Stimulated activated CD8-positive, alpha-beta memory T cell treated with anti-CD3 and anti-CD28 coated beads, Interleukin-2, amount 100 ng/mL, for 48 hours (primary cell): ENCODE measurements around the gene MROH2B.
"Not testable (repeated sequence)": the region's sequence is repeated elsewhere in the genome, so short reads cannot be mapped to it uniquely, and the experiment has no call there.

Source experiments
- DNase-seq, 2 donors: peaks; one replicate each; pipeline ENCODE4 v3.0.0-alpha.2; 2020; ENCODE audit warnings: low read depth in 2 of 2

Gene MROH2B

GRCh38 chr5:41022600-41022999, 48.5 kb downstream of the MROH2B start:
- DNase-seq = not testable (repeated sequence)

- no peak for DNase-seq
Measured at GRCh38 chr5:41012318-41012717, 58.8 kb downstream of the MROH2B start.

- no peak for DNase-seq
Measured at GRCh38 chr5:41010572-41010971, 60.6 kb downstream of the MROH2B start.

- DNase-seq = no peak
Measured at GRCh38 chr5:41009232-41009631, 61.9 kb downstream of the MROH2B start.

GRCh38 chr5:41004931-41005330, 66.2 kb downstream of the MROH2B start:
- DNase-seq = no peak

GRCh38 chr5:41003670-41004376, 67.3 kb downstream of the MROH2B start:
- no peak for DNase-seq

GRCh38 chr5:40999966-41000365, 71.2 kb downstream of the MROH2B start:
- no peak for DNase-seq

GRCh38 chr5:40999142-40999541, 72.0 kb downstream of the MROH2B start:
- DNase-seq = no peak

GRCh38 chr5:40995801-40996586, 75.1 kb downstream of the MROH2B start:
- DNase-seq = no peak

GRCh38 chr5:40991981-40992559, 79.1 kb downstream of the MROH2B start:
- DNase-seq = no peak

GRCh38 chr5:40991168-40991980, 79.8 kb downstream of the MROH2B start:
- DNase-seq = no peak

GRCh38 chr5:40988746-40989510, 82.2 kb downstream of the MROH2B start:
- no peak for DNase-seq

- DNase-seq = no peak
Measured at GRCh38 chr5:40987349-40987748, 83.8 kb downstream of the MROH2B start.

- DNase-seq = no peak
Measured at GRCh38 chr5:40986666-40987065, 84.5 kb downstream of the MROH2B start.

- no peak for DNase-seq
Measured at GRCh38 chr5:40985501-40985900, 85.6 kb downstream of the MROH2B start.

GRCh38 chr5:40984884-40985283, 86.3 kb downstream of the MROH2B start:
- no peak for DNase-seq

- DNase-seq = no peak
Measured at GRCh38 chr5:40983781-40984180, 87.4 kb downstream of the MROH2B start.

- DNase-seq = no peak
Measured at GRCh38 chr5:40981420-40981819, 89.7 kb downstream of the MROH2B start.

- no peak for DNase-seq
Measured at GRCh38 chr5:40976836-40977235, 94.3 kb downstream of the MROH2B start.

GRCh38 chr5:40976041-40976440, 95.1 kb downstream of the MROH2B start:
- DNase-seq = no peak

GRCh38 chr5:40973364-40974004, 97.7 kb downstream of the MROH2B start:
- DNase-seq = no peak
